ENCODE measurements around the gene NEK4. TPM values are rescaled to one million over a fixed set of nuclear protein-coding genes. Genes with fewer than 3 reads are reported as not detected.

NEK4 gene
- polyA plus RNA-seq, 1 of the 3 experiments (the other 2 are of a cell fraction), result 8.8 TPM

DNA sequence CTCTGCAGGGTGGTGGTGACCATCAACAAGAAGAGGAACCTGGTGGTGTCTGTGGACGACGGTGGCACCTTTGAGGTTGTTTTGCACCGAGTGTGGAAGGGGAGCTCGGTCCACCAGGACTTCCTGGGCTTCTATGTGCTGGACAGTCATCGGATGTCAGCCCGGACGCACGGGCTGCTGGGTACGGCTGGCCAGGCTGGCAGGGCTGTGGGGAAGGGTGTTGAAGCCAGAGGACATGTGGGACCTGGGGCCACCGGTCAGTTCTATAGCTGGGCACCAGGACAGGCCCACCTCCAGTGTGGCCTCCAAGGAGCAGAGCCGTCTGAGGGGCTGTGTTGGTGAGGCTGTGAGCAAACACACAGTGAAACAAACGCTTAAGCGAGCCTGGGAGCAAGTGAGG lies 20.0 kb upstream of the NEK4 start:
- Histone ChIP-seq H3K4me3 (ENCODE audit: low read depth in 2 of 2, low read length in 1 of 2) (no peak overlapping the region), H3K4me1 (ENCODE audit: control insufficient read depth in 1 of 2, insufficient read depth in 2 of 2, low read depth in 1 of 2, low read length in 1 of 2) (peaks cover 0 to 3% of the 10 kb centered on the region in 2 experiments; a peak in 1 of 4 replicates), H3K9ac (no peak overlapping the region), H4K20me1 (ENCODE audit: insufficient read depth) (no peaks in the 10 kb centered on the region), H3K9me2 (no peaks in the 10 kb centered on the region), H3K36me3 (replicated peaks in 1 of 2; ENCODE audit: control insufficient read depth in 1 of 2, insufficient read depth in 2 of 2, low read length in 1 of 2) (no peaks in the 10 kb centered on the region), H2AFZ (ENCODE audit: low read depth) (no peak overlapping the region), H3K79me2 (ENCODE audit: insufficient read depth) (no peaks in the 10 kb centered on the region), H3F3A (replicated peaks; ENCODE audit: insufficient read depth) (no peaks in the 10 kb centered on the region), H3K27ac (ENCODE audit: low read depth in 2 of 2, low read length in 1 of 2) (no peak overlapping the region), H3K9me3 (no peaks in the 10 kb centered on the region), H3K27me3 (ENCODE audit: insufficient read depth) (no peaks in the 10 kb centered on the region), H3K4me2 (no peak overlapping the region)
- DNase-seq, result no peak
- WGBS (ENCODE audit: low lambda C conversion rate), result 76% methylated on average over 12 of the region's 13 CpGs
- CTCF ChIA-PET, result interaction anchor here (1.0 to 1.9 kb wide), 3 partner anchors 9 to 24 kb away, joined by 3 to 5 read pairs (median 4); no protein-coding TSS in a partner anchor
- TF ChIP-seq MEF2A (IDR thresholded peaks at IDR 0.05; ENCODE audit: borderline replicate concordance, low read depth) (no peak), ELF1 (IDR thresholded peaks at IDR 0.05) (no peak), SMC3 (IDR thresholded peaks at IDR 0.05; ENCODE audit: low read depth, low read length) (no peak), TEAD4 (IDR thresholded peaks at IDR 0.05; ENCODE audit: borderline replicate concordance, insufficient read depth) (no peak)
- TF ChIP-seq, protein P1, sequence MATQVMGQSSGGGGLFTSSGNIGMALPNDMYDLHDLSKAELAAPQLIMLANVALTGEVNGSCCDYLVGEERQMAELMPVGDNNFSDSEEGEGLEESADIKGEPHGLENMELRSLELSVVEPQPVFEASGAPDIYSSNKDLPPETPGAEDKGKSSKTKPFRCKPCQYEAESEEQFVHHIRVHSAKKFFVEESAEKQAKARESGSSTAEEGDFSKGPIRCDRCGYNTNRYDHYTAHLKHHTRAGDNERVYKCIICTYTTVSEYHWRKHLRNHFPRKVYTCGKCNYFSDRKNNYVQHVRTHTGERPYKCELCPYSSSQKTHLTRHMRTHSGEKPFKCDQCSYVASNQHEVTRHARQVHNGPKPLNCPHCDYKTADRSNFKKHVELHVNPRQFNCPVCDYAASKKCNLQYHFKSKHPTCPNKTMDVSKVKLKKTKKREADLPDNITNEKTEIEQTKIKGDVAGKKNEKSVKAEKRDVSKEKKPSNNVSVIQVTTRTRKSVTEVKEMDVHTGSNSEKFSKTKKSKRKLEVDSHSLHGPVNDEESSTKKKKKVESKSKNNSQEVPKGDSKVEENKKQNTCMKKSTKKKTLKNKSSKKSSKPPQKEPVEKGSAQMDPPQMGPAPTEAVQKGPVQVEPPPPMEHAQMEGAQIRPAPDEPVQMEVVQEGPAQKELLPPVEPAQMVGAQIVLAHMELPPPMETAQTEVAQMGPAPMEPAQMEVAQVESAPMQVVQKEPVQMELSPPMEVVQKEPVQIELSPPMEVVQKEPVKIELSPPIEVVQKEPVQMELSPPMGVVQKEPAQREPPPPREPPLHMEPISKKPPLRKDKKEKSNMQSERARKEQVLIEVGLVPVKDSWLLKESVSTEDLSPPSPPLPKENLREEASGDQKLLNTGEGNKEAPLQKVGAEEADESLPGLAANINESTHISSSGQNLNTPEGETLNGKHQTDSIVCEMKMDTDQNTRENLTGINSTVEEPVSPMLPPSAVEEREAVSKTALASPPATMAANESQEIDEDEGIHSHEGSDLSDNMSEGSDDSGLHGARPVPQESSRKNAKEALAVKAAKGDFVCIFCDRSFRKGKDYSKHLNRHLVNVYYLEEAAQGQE (IDR thresholded peaks at IDR 0.05; ENCODE audit: low read depth, low read length), result no peak
- POLR2A ChIA-PET, result no interaction called here

DNA sequence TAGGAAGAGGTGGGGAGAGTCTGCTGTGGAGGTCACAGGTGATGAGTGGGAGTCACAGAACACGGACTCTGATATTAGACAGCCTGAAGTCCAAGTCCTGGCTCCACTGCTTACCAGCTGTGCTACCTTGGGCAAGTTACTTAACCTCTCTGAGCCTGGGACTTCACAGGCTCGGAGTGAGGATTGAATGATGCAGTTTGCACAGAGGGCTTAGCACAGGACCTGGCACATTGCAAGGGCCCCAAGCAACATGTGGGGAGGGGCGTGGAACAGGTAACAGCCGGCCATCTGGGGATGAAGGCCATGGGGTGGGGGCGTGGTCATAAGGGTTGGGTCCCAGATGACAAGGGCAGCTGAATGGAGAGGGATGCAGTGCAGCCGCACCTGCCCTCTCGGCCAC lies 19.6 kb upstream of the NEK4 start:
- 54% methylated on average over 5 of the region's 7 CpGs for WGBS (ENCODE audit: low lambda C conversion rate)
- H3K27ac ChIP-seq (ENCODE audit: low read depth in 2 of 2, low read length in 1 of 2), result no peak overlapping the region
- no peaks in the 10 kb centered on the region for H3K9me3 ChIP-seq
- H4K20me1 ChIP-seq (ENCODE audit: insufficient read depth), result no peaks in the 10 kb centered on the region
- POLR2A ChIA-PET, result no interaction called here
- H3K9ac ChIP-seq, result no peak overlapping the region
- no peaks in the 10 kb centered on the region for H3K9me2 ChIP-seq
- TF ChIP-seq RAD21 (IDR thresholded peaks at IDR 0.05; ENCODE audit: low read length), result no peak
- TF ChIP-seq TAF1 (IDR thresholded peaks at IDR 0.05; ENCODE audit: borderline replicate concordance, low read depth, low read length), result no peak
- TF ChIP-seq RXRA (IDR thresholded peaks at IDR 0.05; ENCODE audit: borderline replicate concordance, low read depth), result no peak
- no peak for TF ChIP-seq NFIC (IDR thresholded peaks at IDR 0.05; ENCODE audit: borderline replicate concordance)
- TF ChIP-seq, protein P2, sequence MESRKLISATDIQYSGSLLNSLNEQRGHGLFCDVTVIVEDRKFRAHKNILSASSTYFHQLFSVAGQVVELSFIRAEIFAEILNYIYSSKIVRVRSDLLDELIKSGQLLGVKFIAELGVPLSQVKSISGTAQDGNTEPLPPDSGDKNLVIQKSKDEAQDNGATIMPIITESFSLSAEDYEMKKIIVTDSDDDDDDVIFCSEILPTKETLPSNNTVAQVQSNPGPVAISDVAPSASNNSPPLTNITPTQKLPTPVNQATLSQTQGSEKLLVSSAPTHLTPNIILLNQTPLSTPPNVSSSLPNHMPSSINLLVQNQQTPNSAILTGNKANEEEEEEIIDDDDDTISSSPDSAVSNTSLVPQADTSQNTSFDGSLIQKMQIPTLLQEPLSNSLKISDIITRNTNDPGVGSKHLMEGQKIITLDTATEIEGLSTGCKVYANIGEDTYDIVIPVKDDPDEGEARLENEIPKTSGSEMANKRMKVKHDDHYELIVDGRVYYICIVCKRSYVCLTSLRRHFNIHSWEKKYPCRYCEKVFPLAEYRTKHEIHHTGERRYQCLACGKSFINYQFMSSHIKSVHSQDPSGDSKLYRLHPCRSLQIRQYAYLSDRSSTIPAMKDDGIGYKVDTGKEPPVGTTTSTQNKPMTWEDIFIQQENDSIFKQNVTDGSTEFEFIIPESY (IDR thresholded peaks at IDR 0.05; ENCODE audit: borderline replicate concordance, low read depth), result no peak
- no peak for TF ChIP-seq SIN3A (IDR thresholded peaks at IDR 0.05; ENCODE audit: borderline replicate concordance, low read depth, low read length)
- TF ChIP-seq ELF1 (IDR thresholded peaks at IDR 0.05), result no peak
- TF ChIP-seq TCF12 (IDR thresholded peaks at IDR 0.05), result no peak
- TF ChIP-seq, protein P3, sequence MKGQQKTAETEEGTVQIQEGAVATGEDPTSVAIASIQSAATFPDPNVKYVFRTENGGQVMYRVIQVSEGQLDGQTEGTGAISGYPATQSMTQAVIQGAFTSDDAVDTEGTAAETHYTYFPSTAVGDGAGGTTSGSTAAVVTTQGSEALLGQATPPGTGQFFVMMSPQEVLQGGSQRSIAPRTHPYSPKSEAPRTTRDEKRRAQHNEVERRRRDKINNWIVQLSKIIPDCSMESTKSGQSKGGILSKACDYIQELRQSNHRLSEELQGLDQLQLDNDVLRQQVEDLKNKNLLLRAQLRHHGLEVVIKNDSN (IDR thresholded peaks at IDR 0.05; ENCODE audit: borderline replicate concordance, low read depth), result no peak
- no peak for TF ChIP-seq SMC3 (IDR thresholded peaks at IDR 0.05; ENCODE audit: low read depth, low read length)
- TF ChIP-seq YY1 (IDR thresholded peaks at IDR 0.05; ENCODE audit: low read depth), result no peak
- no peak for TF ChIP-seq GABPA (IDR thresholded peaks at IDR 0.05; ENCODE audit: low read depth)
- no peak for TF ChIP-seq FOXM1 (IDR thresholded peaks at IDR 0.05; ENCODE audit: low read depth)
- no peak for TF ChIP-seq EZH2phosphoT487 (IDR thresholded peaks at IDR 0.05; ENCODE audit: borderline replicate concordance, low read depth)
- no peak for TF ChIP-seq RFX5 (IDR thresholded peaks at IDR 0.05; ENCODE audit: low read length)
- TF ChIP-seq CHD2 (IDR thresholded peaks at IDR 0.05; ENCODE audit: low read length, partially characterized antibody), result no peak
- TF ChIP-seq, protein P4, sequence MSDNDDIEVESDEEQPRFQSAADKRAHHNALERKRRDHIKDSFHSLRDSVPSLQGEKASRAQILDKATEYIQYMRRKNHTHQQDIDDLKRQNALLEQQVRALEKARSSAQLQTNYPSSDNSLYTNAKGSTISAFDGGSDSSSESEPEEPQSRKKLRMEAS (IDR thresholded peaks at IDR 0.05; ENCODE audit: low read depth), result no peak
- no peak for TF ChIP-seq FOXJ3 (CRISPR knock-in tag; IDR thresholded peaks at IDR 0.05)
- no peak for TF ChIP-seq JUND (IDR thresholded peaks at IDR 0.05)
- no peaks in the 10 kb centered on the region for H3K79me2 ChIP-seq (ENCODE audit: insufficient read depth)
- no peaks in the 10 kb centered on the region for H3F3A ChIP-seq (replicated peaks; ENCODE audit: insufficient read depth)
- no peak overlapping the region for H3K4me3 ChIP-seq (ENCODE audit: low read depth in 2 of 2, low read length in 1 of 2)
- no peak for DNase-seq
- H3K4me1 ChIP-seq (ENCODE audit: control insufficient read depth in 1 of 2, insufficient read depth in 2 of 2, low read depth in 1 of 2, low read length in 1 of 2), result peaks cover 0 to 3% of the 10 kb centered on the region in 2 experiments; a peak in 1 of 4 replicates
- H3K36me3 ChIP-seq (replicated peaks in 1 of 2; ENCODE audit: control insufficient read depth in 1 of 2, insufficient read depth in 2 of 2, low read length in 1 of 2), result no peaks in the 10 kb centered on the region
- H3K4me2 ChIP-seq, result no peak overlapping the region
- no peaks in the 10 kb centered on the region for H3K27me3 ChIP-seq (ENCODE audit: insufficient read depth)
- H2AFZ ChIP-seq (ENCODE audit: low read depth), result no peak overlapping the region
- CTCF ChIA-PET, result interaction anchor here (1.2 to 1.9 kb wide), 2 partner anchors 9 to 21 kb away, joined by 4 to 5 read pairs; no protein-coding TSS in a partner anchor
